GM18951 (cell line): ENCODE measurements around the gene PBX4.
"Not testable (repeated sequence)": the region's sequence is repeated elsewhere in the genome, so short reads cannot be mapped to it uniquely, and the experiment has no call there.

ENCODE experiments used
- POLR2A ChIP-seq: IDR thresholded peaks from 4 replicates; pipeline ENCODE4 v1.6.1; 2011; ENCODE audit warnings: mild to moderate bottlenecking; ENCODE audit not compliant: insufficient read length, insufficient read depth; ENCODE audit errors: extremely low read depth
- in situ Hi-C: fragments of 300-500 bp; cut with MboI; formaldehyde crosslinking; loops from one replicate; pipeline ENCODE4 v1.12.0; 2022; ENCODE audit warnings: low sequenced_read_pairs, mixed read lengths, inconsistent platforms; ENCODE audit not compliant: unreplicated experiment

PBX4 gene

DNA sequence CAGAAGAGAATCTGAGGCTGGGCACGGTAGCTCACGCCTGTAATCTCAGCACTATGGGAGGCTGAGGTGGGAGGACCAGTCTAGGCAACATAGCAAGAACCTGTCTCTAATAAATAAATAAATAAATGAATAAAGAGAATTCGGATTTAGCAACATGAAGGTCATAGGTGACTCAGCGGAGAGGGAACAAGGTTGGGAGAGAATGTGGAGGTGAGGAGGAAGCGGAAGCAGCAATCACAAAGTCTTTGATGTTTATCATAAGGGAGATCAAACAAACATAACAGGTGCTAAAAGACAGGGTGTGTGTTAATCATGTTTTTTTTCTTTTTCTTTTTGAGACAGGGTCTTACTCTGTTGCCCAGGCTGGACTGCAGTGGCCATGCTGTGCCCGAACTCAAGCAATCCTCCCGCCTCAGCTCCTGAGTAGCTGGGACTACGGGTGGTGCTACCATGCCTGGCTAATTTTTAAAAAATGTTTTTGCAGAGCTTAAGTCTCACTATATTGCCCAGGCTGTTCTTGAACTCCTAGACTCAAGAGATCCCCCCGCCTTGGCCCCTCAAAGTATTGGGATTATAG, 16.3 kb downstream of the PBX4 start:
- TF ChIP-seq POLR2A: no peak
- in situ Hi-C loops: no loop called here

DNA sequence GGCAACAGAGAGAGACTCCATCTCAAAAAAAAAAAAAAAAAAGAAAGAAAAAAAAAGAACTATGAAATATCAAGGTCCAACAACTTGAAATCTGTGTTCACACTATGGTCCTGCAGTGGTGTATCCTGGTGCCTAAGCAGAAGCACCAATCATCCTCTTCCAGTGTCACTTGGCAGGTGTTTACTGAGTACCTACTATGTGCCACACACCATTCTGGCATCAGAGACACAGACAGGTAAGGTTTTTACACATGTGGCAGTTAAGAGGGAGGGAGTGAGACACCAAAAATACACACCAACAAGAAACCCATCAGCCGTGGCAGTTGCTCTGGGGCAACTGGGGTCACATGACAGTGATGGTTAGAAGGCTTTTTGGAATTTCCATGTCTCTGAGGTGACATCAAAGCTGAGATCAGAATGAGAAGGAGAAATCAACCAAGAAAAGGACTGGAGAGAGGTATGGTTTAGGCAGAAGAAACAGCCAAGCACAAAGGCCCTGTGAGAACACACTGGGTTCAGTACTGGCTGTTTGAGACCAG, 17.6 kb downstream of the PBX4 start:
- no peak for TF ChIP-seq POLR2A
- in situ Hi-C loops: no loop called here

DNA sequence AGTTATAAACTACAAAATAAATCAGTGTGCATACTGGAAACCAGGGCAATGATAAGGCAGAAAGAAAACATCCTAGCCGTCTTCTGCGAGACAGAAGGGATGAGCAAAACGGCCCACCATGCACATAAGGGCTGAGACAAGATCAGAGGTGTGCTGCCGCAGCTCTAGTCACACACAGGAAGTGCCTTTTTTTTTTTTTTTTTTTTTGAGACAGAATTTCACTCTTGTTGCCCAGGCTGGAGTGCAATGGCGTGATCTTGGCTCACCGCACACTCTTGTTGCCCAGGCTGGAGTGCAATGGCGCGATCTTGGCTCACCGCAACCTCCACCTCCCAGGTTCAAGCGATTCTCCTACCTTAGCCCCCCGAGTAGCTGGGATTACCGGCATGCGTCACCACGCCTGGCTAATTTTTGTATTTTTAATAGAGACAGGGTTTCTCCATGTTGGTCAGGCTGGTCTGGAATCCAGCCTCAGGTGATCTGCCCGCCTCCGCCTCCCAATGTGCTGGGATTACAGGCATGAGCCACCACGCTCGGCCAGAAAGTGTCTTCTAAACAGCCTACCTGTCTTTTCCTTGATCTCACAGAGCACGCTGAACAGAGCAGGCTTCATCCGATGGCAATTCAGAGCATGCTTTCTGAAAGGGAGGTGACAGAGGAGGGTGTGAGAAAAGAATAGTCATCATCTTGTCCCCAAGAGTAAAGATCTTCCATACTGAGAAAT, 19.6 kb downstream of the PBX4 start:
- in situ Hi-C loops: not testable (repeated sequence)

DNA sequence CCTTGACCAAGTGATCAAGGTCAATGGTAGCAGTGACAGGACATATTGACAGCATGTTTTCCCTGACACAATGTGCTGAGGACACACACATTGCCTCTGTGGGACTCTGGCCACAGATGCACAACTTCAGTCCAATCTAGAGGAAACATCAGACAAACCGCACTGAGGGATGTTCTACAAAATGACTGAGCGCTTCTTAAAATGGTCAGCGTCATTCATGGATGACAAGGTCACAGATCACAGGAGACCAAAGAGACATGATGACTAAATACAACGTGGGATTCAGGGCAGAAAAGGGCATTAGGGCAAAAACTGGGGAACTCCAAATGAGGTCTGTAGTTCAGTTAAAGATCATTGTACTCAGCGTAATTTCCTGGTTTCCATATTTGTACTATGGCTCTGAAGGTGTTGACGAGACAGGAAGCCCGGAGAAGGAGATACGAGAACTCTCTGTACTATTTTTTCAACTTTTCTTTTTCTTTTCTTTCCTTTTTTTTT, 20.6 kb downstream of the PBX4 start:
- peak; percentile 12 for TF ChIP-seq POLR2A

DNA sequence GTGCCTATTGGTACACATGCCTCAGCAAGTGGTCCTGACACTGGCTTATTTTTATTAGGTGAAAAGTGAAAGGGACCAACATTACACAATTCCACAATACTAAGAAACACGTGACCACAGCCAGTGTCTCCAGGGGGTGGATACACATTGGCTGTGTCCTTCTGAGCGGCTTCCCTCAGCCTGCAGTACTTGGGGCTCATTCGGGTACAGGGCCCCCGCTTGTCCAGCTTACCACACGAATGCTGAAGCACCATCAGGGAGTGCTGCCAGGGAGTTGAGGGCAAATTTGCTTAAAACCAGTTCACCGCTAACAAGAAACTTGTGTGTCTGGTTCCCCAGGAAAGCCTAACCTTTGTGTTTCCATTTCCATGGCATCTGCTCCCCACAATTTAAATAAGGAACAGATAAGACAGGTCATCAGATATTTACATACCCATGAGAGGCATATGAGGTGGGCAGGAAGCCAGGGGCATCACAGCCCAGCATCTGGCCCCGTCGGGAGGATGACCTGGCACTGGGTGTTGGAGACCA, 23.3 kb downstream of the PBX4 start:
- no peak for TF ChIP-seq POLR2A
- in situ Hi-C loops: no loop called here

More for the DNA sequence above, 20.6 kb downstream of the PBX4 start:
- in situ Hi-C loops: no loop called here

DNA sequence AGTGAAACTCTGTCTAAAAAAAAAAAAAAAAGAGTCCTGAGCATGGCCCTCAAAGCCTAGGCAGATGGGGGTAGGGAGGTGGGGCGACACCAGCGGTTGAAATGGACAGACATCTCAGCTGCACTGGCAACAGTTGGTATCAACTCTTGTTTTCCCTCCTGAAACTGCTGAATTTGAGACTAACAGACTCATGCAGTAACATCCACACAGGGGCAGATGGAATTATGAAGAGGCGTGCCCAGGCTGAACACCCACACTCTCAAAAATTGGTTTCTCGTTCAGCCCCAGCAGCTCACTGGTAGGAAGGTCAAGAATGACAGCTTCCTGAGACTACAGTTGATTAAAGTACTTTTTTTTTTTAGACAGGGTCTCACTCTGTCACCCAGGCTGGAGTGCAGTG, 24.1 kb downstream of the PBX4 start:
- in situ Hi-C loops: no loop called here
- no peak for TF ChIP-seq POLR2A

DNA sequence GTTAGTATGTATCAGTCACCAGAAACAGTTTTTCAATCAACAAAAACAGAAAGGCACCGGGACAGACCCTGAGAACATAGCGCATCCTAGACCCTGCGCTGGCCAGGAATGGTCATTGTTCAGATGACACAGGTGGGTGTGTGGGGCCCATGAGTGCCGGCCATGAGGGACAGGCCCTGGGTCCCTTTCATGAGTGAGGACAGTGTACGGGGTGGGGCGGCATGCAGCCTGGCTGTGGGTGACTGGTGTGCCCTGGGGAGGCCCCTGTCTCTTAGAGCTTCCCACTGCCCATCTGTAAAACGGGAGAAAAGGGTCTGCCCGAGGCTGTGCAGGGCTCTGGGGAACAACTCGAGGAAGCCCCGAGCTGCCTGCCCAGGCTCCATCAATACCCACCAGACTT, 25.8 kb downstream of the PBX4 start:
- in situ Hi-C loops: no loop called here
- no peak for TF ChIP-seq POLR2A

DNA sequence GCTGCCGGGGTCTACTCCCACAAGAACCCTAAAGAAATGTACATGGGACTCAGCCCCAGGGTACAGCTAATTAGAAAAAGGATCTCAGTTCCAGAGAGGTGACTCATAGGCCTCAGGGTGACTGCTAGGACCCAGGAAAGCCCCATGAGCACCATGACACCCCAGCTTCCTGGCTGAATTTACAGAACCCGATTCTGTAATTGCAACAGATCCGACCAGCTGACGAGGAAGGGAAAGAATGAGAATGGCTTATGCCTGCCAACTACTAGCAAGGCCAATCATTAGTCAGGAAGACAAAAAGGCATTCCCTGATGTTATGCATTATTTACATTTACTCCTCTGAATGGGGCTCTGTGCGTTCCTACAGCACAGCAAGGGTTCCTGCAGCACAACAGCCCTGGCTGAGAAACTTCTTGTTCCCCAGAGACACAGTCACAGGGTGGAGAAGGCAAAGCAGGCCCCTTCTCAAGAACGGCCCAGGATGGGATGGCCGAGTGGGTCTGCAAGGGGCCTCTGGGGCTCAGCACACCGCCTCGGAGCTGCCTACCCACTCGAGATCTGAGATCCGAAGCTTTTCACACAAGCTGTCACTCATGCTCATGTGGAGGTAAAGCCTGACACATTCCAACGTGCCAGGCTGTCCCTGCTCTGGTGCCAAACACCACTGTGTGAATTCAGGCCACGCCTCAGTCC, 27.2 kb downstream of the PBX4 start:
- no peak for TF ChIP-seq POLR2A
- in situ Hi-C loops: no loop called here

DNA sequence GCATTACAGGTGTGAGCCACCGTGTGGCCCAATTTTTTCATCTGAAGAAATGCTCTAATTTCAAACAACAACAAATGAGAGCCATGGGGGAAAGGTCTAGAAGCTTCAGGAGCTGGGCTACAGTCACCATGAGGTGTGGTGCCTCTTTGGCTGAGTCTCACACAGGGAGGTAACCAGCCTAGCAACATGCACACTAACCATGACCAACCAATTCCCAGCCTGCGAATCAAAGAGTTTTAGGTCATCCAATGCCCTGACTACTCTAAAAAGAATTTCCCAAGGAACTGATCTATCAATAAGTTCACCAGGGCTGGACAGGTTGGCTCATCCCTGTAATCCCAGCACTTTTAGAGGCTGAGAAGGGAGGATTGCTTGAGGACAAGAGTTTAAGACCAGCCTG, 29.9 kb downstream of the PBX4 start:
- in situ Hi-C loops: no loop called here
- no peak for TF ChIP-seq POLR2A

DNA sequence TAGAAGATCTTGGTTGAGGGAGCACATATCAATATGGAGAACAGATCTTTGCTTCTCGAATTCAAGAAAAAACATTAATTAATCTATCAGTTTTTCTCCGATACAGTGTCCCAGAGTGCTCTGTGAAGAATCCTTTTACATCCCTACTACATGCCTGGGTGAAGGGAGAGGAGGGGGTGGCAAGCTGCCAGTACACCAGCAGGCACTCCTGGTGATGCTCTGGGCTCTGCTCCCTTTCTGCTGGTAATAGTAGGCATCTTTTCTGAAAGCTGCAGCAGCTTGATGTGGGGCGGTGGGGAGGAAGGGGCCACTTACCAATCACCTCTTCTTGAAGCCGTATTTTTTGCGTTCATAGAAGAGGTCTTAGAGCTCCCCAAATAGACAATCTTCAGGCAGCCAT, 30.7 kb downstream of the PBX4 start:
- in situ Hi-C loops: no loop called here
- TF ChIP-seq POLR2A: no peak

DNA sequence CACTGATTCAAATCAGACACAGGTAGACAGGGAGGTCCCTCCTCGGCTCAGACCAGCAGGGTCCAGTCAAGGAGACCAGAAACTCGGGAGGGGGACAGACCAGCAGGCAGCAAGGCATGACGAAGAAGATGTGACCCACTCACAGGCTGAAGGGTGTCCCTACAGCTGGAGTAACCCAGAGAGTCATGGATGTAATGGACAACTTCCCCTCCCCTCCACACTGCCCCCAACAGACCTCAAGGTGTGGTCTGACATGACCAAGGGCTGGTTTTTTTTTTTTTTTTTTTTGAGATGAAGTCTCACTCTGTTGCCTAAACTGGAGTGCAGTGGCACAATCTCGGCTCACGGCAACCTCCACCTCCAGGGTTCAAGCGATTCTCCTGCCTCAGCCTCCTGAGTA, 34.1 kb downstream of the PBX4 start:
- TF ChIP-seq POLR2A: no peak
- in situ Hi-C loops: no loop called here

DNA sequence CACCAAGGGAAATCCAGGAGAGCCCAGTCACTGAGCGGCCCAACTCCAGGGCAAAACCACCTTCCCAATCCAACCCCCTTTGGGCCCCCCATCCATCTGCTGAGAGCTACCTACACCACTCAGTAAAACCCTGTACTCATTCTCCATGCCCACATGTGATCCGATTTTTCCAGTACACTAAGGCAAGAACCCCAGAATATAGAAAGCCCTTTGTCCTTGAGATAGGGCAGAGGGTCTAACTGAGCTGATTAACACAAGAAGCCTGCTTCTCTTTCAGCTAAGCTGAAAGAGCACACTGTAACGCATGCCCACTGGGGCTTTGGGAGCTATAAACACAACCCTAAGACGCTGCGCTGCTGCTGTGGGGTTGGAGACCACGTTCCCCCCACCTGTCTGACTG, 36.0 kb downstream of the PBX4 start:
- in situ Hi-C loops: no loop called here
- TF ChIP-seq POLR2A: no peak

DNA sequence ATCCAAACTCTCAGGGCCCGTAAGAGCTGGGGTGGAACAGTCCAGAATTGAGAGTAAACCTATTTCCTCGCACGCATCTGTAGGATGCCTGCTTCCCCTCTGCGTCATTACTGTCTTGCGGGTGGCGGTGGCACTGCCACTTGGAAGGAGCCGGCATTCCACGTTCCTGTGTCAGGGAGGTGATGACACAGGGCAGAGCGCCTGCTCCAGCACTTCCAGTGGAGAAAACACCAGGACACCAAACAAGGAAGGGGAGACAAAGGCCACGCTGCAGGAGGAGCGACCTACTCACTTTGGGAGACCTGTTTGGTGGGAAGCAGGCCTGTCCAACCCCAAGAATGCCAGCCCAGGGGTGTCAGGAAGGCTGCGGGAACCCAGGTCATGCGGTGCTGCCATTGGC, 37.1 kb downstream of the PBX4 start:
- no peak for TF ChIP-seq POLR2A
- in situ Hi-C loops: no loop called here
